ENCODE measurements around the gene EFNA4. TPM values are rescaled to one million over a fixed set of nuclear protein-coding genes. Genes with fewer than 3 reads are reported as not detected.
A peak's percentile ranks its signal among the peaks of the same experiment; 100 is the strongest.

Gene EFNA4
- total RNA-seq, 1 experiment from 2014 or later: 11.8 TPM

DNA sequence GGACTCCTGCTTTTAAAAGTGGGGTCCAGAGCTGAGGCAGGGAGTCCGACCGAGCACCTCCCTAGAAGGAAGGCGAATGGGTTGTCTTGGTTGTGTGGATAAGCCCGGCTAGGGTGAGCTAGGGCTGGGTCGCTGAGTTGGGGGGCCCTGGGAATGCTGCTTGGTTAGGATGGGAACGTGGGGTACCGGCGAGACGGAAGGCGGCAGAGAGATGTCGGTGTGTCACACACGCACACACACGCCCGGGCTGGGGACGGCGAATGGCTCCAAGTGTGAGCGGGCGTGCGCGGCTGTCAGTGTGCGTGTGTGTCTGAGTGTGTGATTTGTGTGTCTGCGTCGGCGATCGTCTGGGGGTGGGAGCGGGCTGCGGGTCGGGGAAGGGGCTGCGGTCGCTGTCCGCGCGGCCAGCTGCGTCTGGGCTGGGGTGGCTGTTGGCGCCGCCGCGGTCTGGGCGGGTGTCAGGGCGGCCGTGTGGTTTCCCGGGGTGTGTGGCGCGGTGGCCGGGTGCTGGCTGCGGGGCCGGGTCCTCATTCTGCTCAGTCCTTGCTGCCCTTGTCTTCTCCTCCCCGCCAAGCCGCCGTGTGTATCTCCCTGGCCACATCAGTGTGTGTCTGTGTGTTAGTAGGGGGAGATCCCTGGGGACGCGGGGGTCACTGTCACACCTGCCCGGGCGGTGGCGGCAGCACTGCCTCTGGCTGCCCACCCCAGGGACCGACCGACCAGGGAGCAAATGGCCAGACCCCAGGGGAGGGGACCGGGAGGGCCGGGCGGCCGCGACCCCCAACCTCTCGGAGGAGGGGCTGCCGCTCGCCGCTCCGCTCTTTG is 16.2 kb downstream of the EFNA4 start:
- Histone ChIP-seq H3K18ac (ENCODE audit: insufficient read length, low read depth, low read length) (no peak overlapping the region), H2BK20ac (ENCODE audit: low read depth, low read length, poor library complexity, severe bottlenecking) (no peak overlapping the region), H3K14ac (ENCODE audit: insufficient read depth, low read length) (no peak overlapping the region; the same call in 1 of the 2 replicates), H2BK5ac (ENCODE audit: insufficient read length, low read length) (no peak overlapping the region), H3K23ac (ENCODE audit: insufficient read length, low read depth, low read length) (no peak overlapping the region), H2AK5ac (ENCODE audit: insufficient read length, low read length) (no peak overlapping the region), H3K4me1 (ENCODE audit: insufficient read depth, low read length) (no peaks in the 10 kb centered on the region), H3T11ph (ENCODE audit: low read length) (no peak overlapping the region), H2AFZ (ENCODE audit: low read length) (no peak overlapping the region), H3K9me3 (ENCODE audit: control insufficient read depth, low read depth, low read length) (no peaks in the 10 kb centered on the region), H2BK15ac (ENCODE audit: low read depth, low read length) (no peak overlapping the region), H2BK120ac (ENCODE audit: low read depth, low read length, poor library complexity, severe bottlenecking) (no peak overlapping the region), H4K8ac (replicated peaks; ENCODE audit: insufficient read length, low read depth, low read length) (no peak overlapping the region), H4K20me1 (ENCODE audit: control insufficient read depth, insufficient read depth, insufficient read length) (no peaks in the 10 kb centered on the region), H3K27ac (ENCODE audit: insufficient read length, low read depth, low read length) (no peak overlapping the region), H3K27me3 (ENCODE audit: insufficient read depth, low read length) (peaks cover 51% of the 10 kb centered on the region), H3K79me2 (ENCODE audit: insufficient read depth, low read length) (no peaks in the 10 kb centered on the region), H3K56ac (ENCODE audit: insufficient read length, low read depth, low read length) (no peak overlapping the region), H3K4ac (ENCODE audit: low read depth, low read length) (no peak overlapping the region), H4K5ac (ENCODE audit: insufficient read length, low read depth, low read length) (no peak overlapping the region), H4K91ac (ENCODE audit: insufficient read length, low read depth, low read length) (no peak overlapping the region), H2BK12ac (ENCODE audit: insufficient read length, low read depth, low read length) (no peak overlapping the region), H3K23me2 (ENCODE audit: insufficient read length, low read depth, low read length, poor library complexity, severe bottlenecking) (peaks cover 21% of the 10 kb centered on the region), H3K4me2 (ENCODE audit: insufficient read depth, insufficient read length, low read length) (peak overlapping the region; percentile 79), H3K79me1 (ENCODE audit: insufficient read depth, low read depth, low read length, poor library complexity, severe bottlenecking) (no peaks in the 10 kb centered on the region), H3K9ac (ENCODE audit: extremely low read depth, insufficient read length, low read length) (no peak overlapping the region)
- no peak for DNase-seq
- peak overlapping the region; percentile 60 to 81 for H3K4me3 Mint-ChIP-seq
- peaks cover 31 to 53% of the 10 kb centered on the region in 2 experiments for H3K4me1 Mint-ChIP-seq
- no peaks in the 10 kb centered on the region for H3K36me3 Mint-ChIP-seq (ENCODE audit: insufficient read depth in 1 of 3, low read depth in 3 of 3)
- TF ChIP-seq, protein P1, sequence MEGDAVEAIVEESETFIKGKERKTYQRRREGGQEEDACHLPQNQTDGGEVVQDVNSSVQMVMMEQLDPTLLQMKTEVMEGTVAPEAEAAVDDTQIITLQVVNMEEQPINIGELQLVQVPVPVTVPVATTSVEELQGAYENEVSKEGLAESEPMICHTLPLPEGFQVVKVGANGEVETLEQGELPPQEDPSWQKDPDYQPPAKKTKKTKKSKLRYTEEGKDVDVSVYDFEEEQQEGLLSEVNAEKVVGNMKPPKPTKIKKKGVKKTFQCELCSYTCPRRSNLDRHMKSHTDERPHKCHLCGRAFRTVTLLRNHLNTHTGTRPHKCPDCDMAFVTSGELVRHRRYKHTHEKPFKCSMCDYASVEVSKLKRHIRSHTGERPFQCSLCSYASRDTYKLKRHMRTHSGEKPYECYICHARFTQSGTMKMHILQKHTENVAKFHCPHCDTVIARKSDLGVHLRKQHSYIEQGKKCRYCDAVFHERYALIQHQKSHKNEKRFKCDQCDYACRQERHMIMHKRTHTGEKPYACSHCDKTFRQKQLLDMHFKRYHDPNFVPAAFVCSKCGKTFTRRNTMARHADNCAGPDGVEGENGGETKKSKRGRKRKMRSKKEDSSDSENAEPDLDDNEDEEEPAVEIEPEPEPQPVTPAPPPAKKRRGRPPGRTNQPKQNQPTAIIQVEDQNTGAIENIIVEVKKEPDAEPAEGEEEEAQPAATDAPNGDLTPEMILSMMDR (conservative IDR thresholded peaks at IDR 0.05): no peak
- H3K27me3 Mint-ChIP-seq (ENCODE audit: low read depth): peaks cover 92% of the 10 kb centered on the region
- H3K27ac Mint-ChIP-seq: no peak overlapping the region
- WGBS (ENCODE audit: extremely low coverage, insufficient read length, low lambda C conversion rate): no CpG with 5 or more reads among the region's 67 CpGs
- peaks cover 0 to 6% of the 10 kb centered on the region in 2 experiments; a peak in 2 of 5 replicates for H3K9me3 Mint-ChIP-seq

All from H9 (cell line).